ENCODE data around the gene G6PC3.

The G6PC3 gene

DNA sequence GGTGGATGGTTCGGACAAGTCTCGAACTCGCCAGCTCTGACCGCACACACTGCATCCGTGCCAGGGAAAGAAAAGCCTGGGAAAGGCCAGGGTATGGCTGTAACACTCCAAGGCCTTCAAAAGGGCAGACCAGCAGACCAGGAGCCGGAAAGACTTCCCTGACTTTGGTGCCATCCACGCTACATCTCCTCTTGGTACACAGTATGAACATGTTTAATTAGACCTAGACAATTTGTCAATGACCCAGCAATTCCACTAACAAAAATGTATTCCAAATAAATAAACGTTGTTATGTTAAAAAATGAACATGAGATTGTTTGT, 53.5 kb downstream of the G6PC3 start (continued):
- no peak for TF ChIP-seq ZNF660 (tag by site-specific recombination; IDR thresholded peaks at IDR 0.05)
- TF ChIP-seq ZNF664 (tag by site-specific recombination; IDR thresholded peaks at IDR 0.05): no peak
